Mesothelial cell of epicardium (in vitro differentiated cells): ENCODE results near the gene TRIM40. TPM values are rescaled to one million over a fixed set of nuclear protein-coding genes. Genes with fewer than 3 reads are reported as not detected.

ENCODE experiments used
- DNase-seq, 2 experiments: peaks; one replicate each; pipeline ENCODE4 v3.0.0; 2021; ENCODE audit warnings: low spot score in 2 of 2; ENCODE audit not compliant: unreplicated experiment in 2 of 2
- H3K27ac Mint-ChIP-seq: 2 replicates; pipeline ENCODE4 v1.8.0; 2021; ENCODE audit warnings: mixed read lengths
- H3K27me3 Mint-ChIP-seq: 2 replicates; pipeline ENCODE4 v1.8.0; 2021; ENCODE audit warnings: low read depth, mixed read lengths
- H3K36me3 Mint-ChIP-seq: 2 replicates; pipeline ENCODE4 v1.8.0; 2021; ENCODE audit warnings: mixed read lengths
- H3K4me1 Mint-ChIP-seq: 2 replicates; pipeline ENCODE4 v1.8.0; 2021; ENCODE audit warnings: mixed read lengths
- H3K4me3 Mint-ChIP-seq: 2 replicates; pipeline ENCODE4 v1.8.0; 2021; ENCODE audit warnings: mild to moderate bottlenecking, moderate library complexity, mixed read lengths
- H3K9me3 Mint-ChIP-seq: 2 replicates; pipeline ENCODE4 v1.8.0; 2021; ENCODE audit warnings: mixed read lengths
- total RNA-seq: library from RNA; stranded (reverse); gene quantifications from 3 replicates; pipeline ENCODE4 v1.2.1, GENCODE V29; 2021
- TF ChIP-seq, protein P1 (sequence below): fragments of 200-600 bp; sonication (generic); IDR thresholded peaks from one replicate; pipeline ENCODE4 v1.5.0; 2021; ENCODE audit warnings: antibody characterized with exemption; ENCODE audit not compliant: unreplicated experiment

Gene TRIM40
- total RNA-seq, 1 donor from 2014 or later, result not detected

DNA sequence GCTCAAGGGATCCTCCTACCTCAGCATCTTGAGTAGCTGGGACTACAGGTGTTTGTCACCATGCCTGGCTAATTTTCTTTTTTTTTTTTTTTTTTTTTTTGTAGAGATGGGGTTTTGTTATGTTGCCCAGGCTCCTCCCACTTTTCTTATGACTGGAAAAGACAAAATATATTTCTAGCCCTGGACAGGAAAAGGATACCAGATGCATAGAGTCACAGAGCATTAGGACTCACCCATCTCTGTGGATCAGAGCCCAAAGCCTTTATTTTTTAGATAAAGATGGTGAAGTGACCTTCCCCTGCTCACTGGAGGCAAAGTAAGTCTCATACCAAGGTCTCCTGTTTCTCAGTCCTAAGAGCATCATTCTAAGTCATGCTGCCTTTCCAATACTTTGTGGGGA, 21.6 kb downstream of the TRIM40 start:
- H3K27ac Mint-ChIP-seq, result no peak overlapping the region
- no peak for DNase-seq
- no peaks in the 10 kb centered on the region for H3K36me3 Mint-ChIP-seq
- no peak overlapping the region for H3K4me3 Mint-ChIP-seq
- H3K9me3 Mint-ChIP-seq, result no peaks in the 10 kb centered on the region
- peaks cover 17% of the 10 kb centered on the region for H3K4me1 Mint-ChIP-seq
- TF ChIP-seq, protein P1, sequence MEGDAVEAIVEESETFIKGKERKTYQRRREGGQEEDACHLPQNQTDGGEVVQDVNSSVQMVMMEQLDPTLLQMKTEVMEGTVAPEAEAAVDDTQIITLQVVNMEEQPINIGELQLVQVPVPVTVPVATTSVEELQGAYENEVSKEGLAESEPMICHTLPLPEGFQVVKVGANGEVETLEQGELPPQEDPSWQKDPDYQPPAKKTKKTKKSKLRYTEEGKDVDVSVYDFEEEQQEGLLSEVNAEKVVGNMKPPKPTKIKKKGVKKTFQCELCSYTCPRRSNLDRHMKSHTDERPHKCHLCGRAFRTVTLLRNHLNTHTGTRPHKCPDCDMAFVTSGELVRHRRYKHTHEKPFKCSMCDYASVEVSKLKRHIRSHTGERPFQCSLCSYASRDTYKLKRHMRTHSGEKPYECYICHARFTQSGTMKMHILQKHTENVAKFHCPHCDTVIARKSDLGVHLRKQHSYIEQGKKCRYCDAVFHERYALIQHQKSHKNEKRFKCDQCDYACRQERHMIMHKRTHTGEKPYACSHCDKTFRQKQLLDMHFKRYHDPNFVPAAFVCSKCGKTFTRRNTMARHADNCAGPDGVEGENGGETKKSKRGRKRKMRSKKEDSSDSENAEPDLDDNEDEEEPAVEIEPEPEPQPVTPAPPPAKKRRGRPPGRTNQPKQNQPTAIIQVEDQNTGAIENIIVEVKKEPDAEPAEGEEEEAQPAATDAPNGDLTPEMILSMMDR, result no peak
- H3K27me3 Mint-ChIP-seq, result peaks cover 74% of the 10 kb centered on the region

DNA sequence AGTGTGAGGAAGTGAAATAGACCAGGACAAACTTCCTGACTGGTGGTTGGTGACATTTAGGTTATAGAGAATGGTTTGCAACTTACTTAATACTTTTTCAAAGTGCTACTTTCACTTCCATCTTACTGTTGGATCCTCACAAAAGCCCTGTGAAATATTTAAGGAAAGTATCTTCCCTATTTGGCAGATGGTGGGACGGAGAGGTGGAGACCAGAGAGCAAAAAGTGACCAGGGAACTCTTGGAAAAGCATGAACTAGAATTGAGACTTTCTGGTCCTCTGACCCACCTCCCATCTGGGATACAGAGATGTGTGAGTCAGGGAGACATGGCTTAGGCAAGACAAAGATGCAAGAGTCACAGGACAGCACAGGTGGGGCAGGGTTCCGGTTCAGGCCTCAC, 22.1 kb downstream of the TRIM40 start:
- no peak for DNase-seq
- no peaks in the 10 kb centered on the region for H3K9me3 Mint-ChIP-seq
- no peaks in the 10 kb centered on the region for H3K36me3 Mint-ChIP-seq
- H3K4me3 Mint-ChIP-seq, result no peak overlapping the region
- TF ChIP-seq, protein P1, result no peak
- H3K27ac Mint-ChIP-seq, result no peak overlapping the region
- H3K4me1 Mint-ChIP-seq, result peaks cover 17% of the 10 kb centered on the region
- peaks cover 70% of the 10 kb centered on the region for H3K27me3 Mint-ChIP-seq

DNA sequence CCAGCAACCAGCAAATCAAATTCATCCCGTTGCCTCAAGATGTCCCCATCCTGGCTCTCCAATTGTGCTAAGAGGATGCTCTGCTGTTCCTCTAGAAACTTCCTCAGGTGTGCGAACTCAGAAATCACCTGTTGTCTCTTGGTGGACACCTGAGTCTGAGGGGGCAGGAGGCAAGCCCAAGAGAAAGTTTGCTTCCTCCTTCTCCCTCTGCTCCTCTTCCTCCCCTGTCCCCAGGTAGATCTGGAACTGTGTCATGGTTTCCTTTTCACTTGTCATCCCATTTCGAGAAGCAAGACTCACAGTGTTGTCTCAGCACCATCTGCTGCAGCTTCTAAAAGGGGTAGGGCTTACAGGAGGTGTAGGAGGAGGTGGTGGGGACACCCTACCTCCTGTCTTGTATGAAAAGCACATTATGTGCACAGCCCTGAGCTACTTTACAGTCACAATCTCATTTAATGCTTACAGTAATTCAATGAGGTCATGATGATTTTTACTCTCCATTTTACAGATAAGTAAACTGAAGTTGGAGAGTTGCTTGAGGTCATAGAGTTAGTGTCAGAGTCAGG, 22.6 kb downstream of the TRIM40 start:
- H3K4me1 Mint-ChIP-seq, result peaks cover 17% of the 10 kb centered on the region
- no peak overlapping the region for H3K27ac Mint-ChIP-seq
- DNase-seq, result no peak
- TF ChIP-seq, protein P1, result no peak
- H3K36me3 Mint-ChIP-seq, result no peaks in the 10 kb centered on the region
- H3K9me3 Mint-ChIP-seq, result no peaks in the 10 kb centered on the region
- peaks cover 66% of the 10 kb centered on the region for H3K27me3 Mint-ChIP-seq
- no peak overlapping the region for H3K4me3 Mint-ChIP-seq

DNA sequence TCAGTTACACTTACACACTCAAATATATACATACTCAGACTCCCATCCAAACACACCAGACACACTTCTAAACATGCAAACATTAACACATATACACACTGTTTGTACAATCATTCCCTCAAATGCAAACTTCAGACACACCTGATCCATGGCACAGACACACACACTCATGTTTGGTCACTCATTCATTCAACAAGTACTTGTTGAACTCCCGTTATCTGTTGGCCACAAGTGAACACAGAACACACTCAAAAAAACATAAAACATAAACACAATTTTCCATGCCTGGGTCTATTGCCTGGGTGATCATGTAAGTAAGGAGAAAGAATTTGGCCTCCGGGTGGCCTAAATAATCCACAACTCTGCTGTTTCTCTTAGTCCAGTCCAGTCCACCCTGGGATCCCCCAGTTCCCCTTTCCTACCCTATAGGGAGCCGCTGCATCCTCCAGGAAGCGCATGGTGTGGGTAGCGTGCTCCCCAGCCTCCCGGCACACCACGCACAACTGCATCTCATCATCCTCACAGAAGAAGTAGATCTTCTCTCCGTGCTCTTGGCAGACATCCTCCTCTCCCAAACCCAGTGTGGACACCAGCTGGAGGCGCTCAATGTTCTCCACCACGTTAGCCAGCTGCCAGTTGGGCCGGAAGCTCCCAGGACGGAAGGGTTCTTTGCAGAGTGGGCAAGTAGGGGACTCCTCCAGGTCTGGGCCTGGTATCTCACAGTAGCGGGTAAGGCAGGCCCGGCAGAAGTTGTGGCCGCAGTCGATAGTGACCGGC, 24.3 kb downstream of the TRIM40 start:
- H3K4me3 Mint-ChIP-seq, result no peak overlapping the region
- no peaks in the 10 kb centered on the region for H3K9me3 Mint-ChIP-seq
- peaks cover 68% of the 10 kb centered on the region for H3K27me3 Mint-ChIP-seq
- H3K4me1 Mint-ChIP-seq, result peaks cover 9% of the 10 kb centered on the region
- no peak for DNase-seq
- no peaks in the 10 kb centered on the region for H3K36me3 Mint-ChIP-seq
- TF ChIP-seq, protein P1, result no peak
- H3K27ac Mint-ChIP-seq, result no peak overlapping the region

DNA sequence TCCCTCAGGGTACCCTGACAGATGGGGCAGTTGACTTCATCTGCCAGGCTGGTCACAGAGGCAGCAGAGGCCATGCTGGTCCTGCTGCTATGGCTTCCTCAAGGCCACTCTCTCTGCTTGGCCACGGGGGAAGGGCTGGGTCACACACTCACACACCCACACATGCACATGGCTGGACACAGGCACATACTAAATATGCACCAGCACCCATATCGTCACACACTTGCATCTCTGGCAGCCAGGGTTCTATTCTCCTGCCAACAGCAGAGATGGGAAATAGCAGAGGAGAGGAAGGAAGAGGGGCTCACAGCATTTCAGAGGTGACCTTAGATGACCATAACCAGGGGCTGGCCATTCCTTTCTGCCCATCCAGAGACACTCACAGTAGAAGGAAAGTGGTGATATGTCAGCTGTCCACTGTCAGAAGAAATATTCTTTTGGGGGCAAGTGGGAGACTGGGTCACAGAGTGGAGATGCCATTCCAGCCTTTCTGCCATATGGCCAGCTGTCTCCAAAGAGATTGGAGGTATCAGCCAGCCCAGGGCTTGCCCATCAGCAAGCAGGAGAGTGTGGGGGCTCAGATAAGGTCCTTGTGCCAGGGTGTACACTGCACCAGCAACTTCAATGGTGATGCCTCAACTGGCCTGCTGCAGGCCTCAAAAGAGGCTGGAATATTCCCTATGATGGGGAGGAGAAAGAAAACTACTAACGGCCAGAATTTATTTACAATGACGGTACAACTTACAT, 25.0 kb downstream of the TRIM40 start, which contains the start of gene TRIM10:
Gene TRIM10 (minus strand): TSS at position 427 of the 747 bp plus-strand sequence. CDS start 353 bp downstream, at position 74.
- no peak for DNase-seq
- TF ChIP-seq, protein P1, result no peak
- Mint-ChIP-seq H3K9me3 (no peaks in the 10 kb centered on the region), H3K4me3 (no peak within 1 kb of the TSS), H3K36me3 (no peaks in the 10 kb centered on the region), H3K27me3 (peaks cover 70% of the 10 kb centered on the region), H3K4me1 (peaks cover 4% of the 10 kb centered on the region), H3K27ac (no peak within 1 kb of the TSS)
